Neural cell (in vitro differentiated cells): ENCODE results near the gene ZCCHC17.

ENCODE experiments used
- EP300 ChIP-seq: fragments of 450-650 bp; conservative IDR thresholded peaks from 2 replicates; pipeline ENCODE4 v1.6.1; 2014; ENCODE audit warnings: antibody characterized with exemption, mild to moderate bottlenecking, moderate library complexity; ENCODE audit not compliant: poor library complexity, severe bottlenecking
- EZH2 ChIP-seq: fragments of 200-600, 300-800 bp; shearing (Covaris generic), sonication (generic); IDR thresholded peaks from 2 replicates; pipeline ENCODE4 v1.6.1; 2014; ENCODE audit warnings: antibody characterized with exemption, low read length, borderline replicate concordance, mild to moderate bottlenecking; ENCODE audit not compliant: insufficient read depth, poor library complexity, severe bottlenecking
- POLR2AphosphoS5 ChIP-seq: IDR thresholded peaks from 2 replicates; pipeline ENCODE4 v1.6.1; 2012
- RAD21 ChIP-seq: fragments of 450-650 bp; conservative IDR thresholded peaks from 2 replicates; pipeline ENCODE4 v1.6.1; 2014; ENCODE audit warnings: antibody characterized with exemption, mild to moderate bottlenecking, moderate library complexity
- TF ChIP-seq, protein P1 (sequence below): fragments of 450-650 bp; IDR thresholded peaks from 2 replicates; pipeline ENCODE4 v1.5.1; 2014; ENCODE audit warnings: antibody characterized with exemption, mild to moderate bottlenecking, moderate library complexity; ENCODE audit not compliant: poor library complexity, severe bottlenecking
- TF ChIP-seq, protein P2 (sequence below): IDR thresholded peaks from 2 replicates; pipeline ENCODE4 v1.6.1; 2012; ENCODE audit warnings: borderline replicate concordance

DNA sequence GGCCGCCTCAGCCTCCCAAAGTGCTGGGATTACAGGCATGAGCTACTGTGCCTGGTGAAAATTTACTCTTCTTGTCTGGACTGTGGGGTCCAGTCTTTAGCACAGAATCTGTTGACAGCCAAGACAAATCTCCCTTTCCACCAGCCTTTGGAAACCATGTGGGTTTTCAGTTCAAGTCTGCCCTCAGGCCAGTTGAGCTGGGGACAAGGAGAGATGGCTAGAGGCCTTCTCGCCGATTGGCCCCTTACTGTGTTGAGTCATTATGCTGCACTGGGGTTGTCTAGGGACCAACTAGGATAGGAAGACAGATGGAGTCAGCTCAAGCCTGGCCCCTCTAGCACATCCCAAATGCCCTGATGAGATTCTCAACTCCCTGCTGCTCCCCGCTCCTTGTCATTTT, 48.6 kb upstream of the ZCCHC17 start:
- TF ChIP-seq, protein P1, sequence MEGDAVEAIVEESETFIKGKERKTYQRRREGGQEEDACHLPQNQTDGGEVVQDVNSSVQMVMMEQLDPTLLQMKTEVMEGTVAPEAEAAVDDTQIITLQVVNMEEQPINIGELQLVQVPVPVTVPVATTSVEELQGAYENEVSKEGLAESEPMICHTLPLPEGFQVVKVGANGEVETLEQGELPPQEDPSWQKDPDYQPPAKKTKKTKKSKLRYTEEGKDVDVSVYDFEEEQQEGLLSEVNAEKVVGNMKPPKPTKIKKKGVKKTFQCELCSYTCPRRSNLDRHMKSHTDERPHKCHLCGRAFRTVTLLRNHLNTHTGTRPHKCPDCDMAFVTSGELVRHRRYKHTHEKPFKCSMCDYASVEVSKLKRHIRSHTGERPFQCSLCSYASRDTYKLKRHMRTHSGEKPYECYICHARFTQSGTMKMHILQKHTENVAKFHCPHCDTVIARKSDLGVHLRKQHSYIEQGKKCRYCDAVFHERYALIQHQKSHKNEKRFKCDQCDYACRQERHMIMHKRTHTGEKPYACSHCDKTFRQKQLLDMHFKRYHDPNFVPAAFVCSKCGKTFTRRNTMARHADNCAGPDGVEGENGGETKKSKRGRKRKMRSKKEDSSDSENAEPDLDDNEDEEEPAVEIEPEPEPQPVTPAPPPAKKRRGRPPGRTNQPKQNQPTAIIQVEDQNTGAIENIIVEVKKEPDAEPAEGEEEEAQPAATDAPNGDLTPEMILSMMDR: no peak
- no peak for TF ChIP-seq POLR2AphosphoS5
- TF ChIP-seq, protein P2, sequence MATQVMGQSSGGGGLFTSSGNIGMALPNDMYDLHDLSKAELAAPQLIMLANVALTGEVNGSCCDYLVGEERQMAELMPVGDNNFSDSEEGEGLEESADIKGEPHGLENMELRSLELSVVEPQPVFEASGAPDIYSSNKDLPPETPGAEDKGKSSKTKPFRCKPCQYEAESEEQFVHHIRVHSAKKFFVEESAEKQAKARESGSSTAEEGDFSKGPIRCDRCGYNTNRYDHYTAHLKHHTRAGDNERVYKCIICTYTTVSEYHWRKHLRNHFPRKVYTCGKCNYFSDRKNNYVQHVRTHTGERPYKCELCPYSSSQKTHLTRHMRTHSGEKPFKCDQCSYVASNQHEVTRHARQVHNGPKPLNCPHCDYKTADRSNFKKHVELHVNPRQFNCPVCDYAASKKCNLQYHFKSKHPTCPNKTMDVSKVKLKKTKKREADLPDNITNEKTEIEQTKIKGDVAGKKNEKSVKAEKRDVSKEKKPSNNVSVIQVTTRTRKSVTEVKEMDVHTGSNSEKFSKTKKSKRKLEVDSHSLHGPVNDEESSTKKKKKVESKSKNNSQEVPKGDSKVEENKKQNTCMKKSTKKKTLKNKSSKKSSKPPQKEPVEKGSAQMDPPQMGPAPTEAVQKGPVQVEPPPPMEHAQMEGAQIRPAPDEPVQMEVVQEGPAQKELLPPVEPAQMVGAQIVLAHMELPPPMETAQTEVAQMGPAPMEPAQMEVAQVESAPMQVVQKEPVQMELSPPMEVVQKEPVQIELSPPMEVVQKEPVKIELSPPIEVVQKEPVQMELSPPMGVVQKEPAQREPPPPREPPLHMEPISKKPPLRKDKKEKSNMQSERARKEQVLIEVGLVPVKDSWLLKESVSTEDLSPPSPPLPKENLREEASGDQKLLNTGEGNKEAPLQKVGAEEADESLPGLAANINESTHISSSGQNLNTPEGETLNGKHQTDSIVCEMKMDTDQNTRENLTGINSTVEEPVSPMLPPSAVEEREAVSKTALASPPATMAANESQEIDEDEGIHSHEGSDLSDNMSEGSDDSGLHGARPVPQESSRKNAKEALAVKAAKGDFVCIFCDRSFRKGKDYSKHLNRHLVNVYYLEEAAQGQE: no peak
- TF ChIP-seq RAD21: no peak
- no peak for TF ChIP-seq EZH2
- TF ChIP-seq EP300: no peak
